Esophagus muscularis mucosa (tissue), 4 donors: ENCODE data around the gene FKBP14. TPM values are rescaled to one million over a fixed set of nuclear protein-coding genes. Genes with fewer than 3 reads are reported as not detected.

Experiments
- DNase-seq: peaks from one replicate; pipeline ENCODE4 v3.0.0-alpha.2; 2017; ENCODE audit errors: extremely low spot score
- H3K27ac ChIP-seq, 4 donors: fragments of 200-600 bp; sonication (generic); replicated peaks in 1 of 4; 1 replicate in 3 of 4; 2 replicates in 1 of 4; pipeline ENCODE4 v1.5.1; 2016 to 2019; ENCODE audit warnings: mild to moderate bottlenecking in 1 of 4
- H3K27me3 ChIP-seq, 4 donors: fragments of 200-600 bp; sonication (generic); one replicate each; pipeline versions ENCODE4 v1.5.1 to v1.6.0; 2016 to 2019
- H3K36me3 ChIP-seq, 4 donors: fragments of 200-600 bp; sonication (generic); one replicate each; pipeline ENCODE4 v1.5.1; 2016 to 2019
- H3K4me1 ChIP-seq, 4 donors: fragments of 200-600 bp; sonication (generic); one replicate each; pipeline ENCODE4 v1.5.1; 2016 to 2019
- H3K4me3 ChIP-seq, 4 donors: fragments of 200-600 bp; sonication (generic); 1 replicate in 2 of 4; 2 replicates in 2 of 4; pipeline ENCODE4 v1.5.1; 2016 to 2019; ENCODE audit warnings: mild to moderate bottlenecking in 4 of 4, moderate library complexity in 1 of 4
- H3K9me3 ChIP-seq, 4 donors: fragments of 200-600 bp; sonication (generic); 1 replicate in 3 of 4; 2 replicates in 1 of 4; pipeline ENCODE4 v1.5.1; 2016 to 2019
- CTCF ChIP-seq, 3 experiments: fragments of 200-600 bp in 2 of 3; fragments of 450-650 bp in 1 of 3; sonication (generic) in 2 of 3; IDR thresholded peaks; one replicate each; pipeline ENCODE4 v1.5.1; 2017 to 2019; ENCODE audit warnings: antibody characterized with exemption in 3 of 3, mild to moderate bottlenecking in 2 of 3, moderate library complexity in 1 of 3
- EP300 ChIP-seq: sonication (generic); formaldehyde crosslinking; IDR thresholded peaks from one replicate; pipeline ENCODE4 v1.6.1; 2017; ENCODE audit warnings: antibody characterized with exemption
- POLR2A ChIP-seq: fragments of 450-650 bp; IDR thresholded peaks from one replicate; pipeline ENCODE4 v1.6.1; 2017; ENCODE audit warnings: antibody characterized with exemption, moderate library complexity, mild to moderate bottlenecking, low read depth
- POLR2AphosphoS5 ChIP-seq, 2 donors: sonication (generic); formaldehyde crosslinking; IDR thresholded peaks; one replicate each; pipeline ENCODE4 v1.6.1; 2017; ENCODE audit warnings: antibody characterized with exemption in 2 of 2
- WGBS: methylation state at CpG from one replicate; pipeline ENCODE4 v1.1.5; 2018; 5-methylcytosine and 5-hydroxymethylcytosine counted together
- intact Hi-C: fragments of 100-400 bp; cut with DNase I; formaldehyde crosslinking; loops from one replicate; pipeline ENCODE4 v1.15.1; 2023
- total RNA-seq, 4 donors: library from RNA; depleted of rRNA; stranded (reverse); fragments of >200 nt; gene quantifications; one replicate each; pipeline versions ENCODE4 v1.1.0 to v1.2.1, GENCODE V29; 2016

FKBP14 gene
- total RNA-seq, 4 donors from 2014 or later, result 6.3 to 8.3 (median 7.0) TPM

- Histone ChIP-seq H3K4me3 (no peak overlapping the region), H3K36me3 (no peaks in the 10 kb centered on the region), H3K4me1 (peaks cover 3 to 49% (median 40%) of the 10 kb centered on the region in 4 donors), H3K9me3 (no peaks in the 10 kb centered on the region), H3K27me3 (no peaks in the 10 kb centered on the region), H3K27ac (no peak overlapping the region)
- no peak for DNase-seq
- intact Hi-C loops, result no loop called here
- no peak for TF ChIP-seq EP300
- TF ChIP-seq POLR2A, result no peak
- no peak for TF ChIP-seq CTCF (IDR thresholded peaks at IDR 0.05)
- no peak for TF ChIP-seq POLR2AphosphoS5 (IDR thresholded peaks at IDR 0.05)
- 93% methylated on average over 8 of the region's 8 CpGs for WGBS
Measured at GRCh38 chr7:29977886-29978651, 48.4 kb downstream of the FKBP14 start.

GRCh38 chr7:29976673-29977415 is 49.7 kb downstream of the FKBP14 start:
- intact Hi-C loops, result no loop called here
- Histone ChIP-seq H3K4me1 (peaks cover 12 to 61% (median 51%) of the 10 kb centered on the region in 4 donors), H3K4me3 (peak overlapping the region in 2 of 4 donors; percentile 4 to 25), H3K9me3 (no peaks in the 10 kb centered on the region), H3K27me3 (no peaks in the 10 kb centered on the region), H3K36me3 (no peaks in the 10 kb centered on the region), H3K27ac (peak overlapping the region; percentile 52 to 66 (median 62))
- DNase-seq, result no peak
- no peak for TF ChIP-seq CTCF (IDR thresholded peaks at IDR 0.05)
- TF ChIP-seq POLR2AphosphoS5 (IDR thresholded peaks at IDR 0.05), result peak in 1 of 2 donors; percentile 17
- no peak for TF ChIP-seq POLR2A
- TF ChIP-seq EP300, result no peak
- WGBS, result 71% methylated on average over 5 of the region's 6 CpGs

GRCh38 chr7:29976266-29976665 is 50.2 kb downstream of the FKBP14 start:
- Histone ChIP-seq H3K4me1 (peaks cover 12 to 64% (median 54%) of the 10 kb centered on the region in 4 donors), H3K36me3 (no peaks in the 10 kb centered on the region), H3K27ac (peak overlapping the region; percentile 52 to 66 (median 62)), H3K27me3 (no peaks in the 10 kb centered on the region), H3K9me3 (no peaks in the 10 kb centered on the region), H3K4me3 (peak overlapping the region; percentile 4 to 38 (median 30))
- no peak for TF ChIP-seq CTCF (IDR thresholded peaks at IDR 0.05)
- TF ChIP-seq POLR2A, result no peak
- no peak for TF ChIP-seq EP300
- TF ChIP-seq POLR2AphosphoS5 (IDR thresholded peaks at IDR 0.05), result peak in 1 of 2 donors; percentile 26
- intact Hi-C loops, result no loop called here
- DNase-seq, result no peak
- WGBS, result 65% methylated on average over 4 of the region's 4 CpGs

- H3K36me3 ChIP-seq, result no peaks in the 10 kb centered on the region
- H3K4me1 ChIP-seq, result peaks cover 12 to 64% (median 58%) of the 10 kb centered on the region in 4 donors
- H3K27me3 ChIP-seq, result no peaks in the 10 kb centered on the region
- intact Hi-C loops, result no loop called here
- no peaks in the 10 kb centered on the region for H3K9me3 ChIP-seq
- TF ChIP-seq POLR2A (no peak), POLR2AphosphoS5 (IDR thresholded peaks at IDR 0.05) (no peak), CTCF (IDR thresholded peaks at IDR 0.05) (no peak), EP300 (no peak)
- WGBS, result 63% methylated on average over 1 of the region's 1 CpG
- no peak for DNase-seq
- peak overlapping the region in 1 of 4 donors; percentile 34 for H3K4me3 ChIP-seq
- H3K27ac ChIP-seq, result peak overlapping the region; percentile 52 to 66 (median 62)
Measured at GRCh38 chr7:29975561-29975960, 50.9 kb downstream of the FKBP14 start.
